ENCODE measurements around the gene SSPN. TPM values are rescaled to one million over a fixed set of nuclear protein-coding genes. Genes with fewer than 3 reads are reported as not detected.

The SSPN gene
- total RNA-seq, 1 experiment from 2014 or later = 0.17 TPM

- no peak for TF ChIP-seq EZH2phosphoT487 (IDR thresholded peaks at IDR 0.05; ENCODE audit: borderline replicate concordance)
- no peak for TF ChIP-seq ZFX (IDR thresholded peaks at IDR 0.05)
- TF ChIP-seq EGR1 (IDR thresholded peaks at IDR 0.05; ENCODE audit: low read depth) = no peak
- no peak for TF ChIP-seq POLR2AphosphoS5 (IDR thresholded peaks at IDR 0.05; ENCODE audit: low read depth, low read length)
- no peak for TF ChIP-seq ZNF274 (IDR thresholded peaks at IDR 0.05; ENCODE audit: low read depth, low read length)
- TF ChIP-seq ELF1 (IDR thresholded peaks at IDR 0.05; ENCODE audit: borderline replicate concordance, low read depth) = no peak
- no peak for TF ChIP-seq FOSL1 (IDR thresholded peaks at IDR 0.05; ENCODE audit: low read depth)
- TF ChIP-seq SIN3A (IDR thresholded peaks at IDR 0.05; ENCODE audit: low read depth) = no peak
- no peak for TF ChIP-seq JUND (IDR thresholded peaks at IDR 0.05)
- no peak for TF ChIP-seq CTCF (IDR thresholded peaks at IDR 0.05 in 2 of 3, conservative IDR thresholded peaks at IDR 0.05 in 1 of 3; ENCODE audit: borderline replicate concordance in 1 of 3, insufficient read depth in 1 of 3, low read depth in 2 of 3, low read length in 2 of 3)
- no peak for TF ChIP-seq MAX (IDR thresholded peaks at IDR 0.05)
- no peak for TF ChIP-seq EZH2 (IDR thresholded peaks at IDR 0.05)
- no peak for TF ChIP-seq ZBTB33 (IDR thresholded peaks at IDR 0.05; ENCODE audit: extremely low read depth, insufficient replicate concordance, low read length)
- TF ChIP-seq TCF7L2 (IDR thresholded peaks at IDR 0.05; ENCODE audit: borderline replicate concordance, extremely low read depth, insufficient read depth, insufficient read length) = no peak
- no peak for TF ChIP-seq YY1 (IDR thresholded peaks at IDR 0.05; ENCODE audit: extremely low read depth, insufficient replicate concordance, low read depth, low read length)
- TF ChIP-seq ATF3 (IDR thresholded peaks at IDR 0.05) = no peak
- no peak for TF ChIP-seq CBX3 (IDR thresholded peaks at IDR 0.05; ENCODE audit: low read depth)
- no peak for TF ChIP-seq CEBPB (IDR thresholded peaks at IDR 0.05; ENCODE audit: low read depth)
- TF ChIP-seq RAD21 (IDR thresholded peaks at IDR 0.05; ENCODE audit: low read depth) = no peak
- TF ChIP-seq SRF (IDR thresholded peaks at IDR 0.05; ENCODE audit: low read depth) = no peak
- DNase-seq (ENCODE audit: low read depth, low spot score) = no peak
- H3K9me3 ChIP-seq (ENCODE audit: control insufficient read depth in 1 of 2, insufficient read depth in 1 of 2, low read depth in 1 of 2, low read length in 2 of 2) = no peaks in the 10 kb centered on the region
- H3K4me3 ChIP-seq (replicated peaks in 1 of 2; ENCODE audit: low read depth in 1 of 2, low read length in 2 of 2) = no peak overlapping the region
- no peak overlapping the region for H3K9ac ChIP-seq (ENCODE audit: low read length)
- no peak overlapping the region for H3K4me2 ChIP-seq (ENCODE audit: low read length)
- no peak for ATAC-seq
- H3K27me3 ChIP-seq (ENCODE audit: insufficient read depth, low read length) = no peaks in the 10 kb centered on the region
- ChIA-PET RAD21 (ENCODE audit: low non-redundant PET in 1 of 2, low total read pairs in 2 of 2, uncharacterized antibody in 2 of 2, unreplicated experiment in 2 of 2) (no interaction called here), POLR2A (no interaction called here), CTCF (interaction anchor here (1.5 kb wide), 1 partner anchor 404 kb away, joined by 4 read pairs; no protein-coding TSS in a partner anchor)
- BruUV-seq (replicated peaks) = no TSS peak
- H4K20me1 ChIP-seq (ENCODE audit: insufficient read depth) = no peaks in the 10 kb centered on the region
- H3K4me1 ChIP-seq (ENCODE audit: control insufficient read depth in 1 of 2, insufficient read depth in 2 of 2, low read length in 2 of 2) = peaks cover 6 to 20% of the 10 kb centered on the region in 2 experiments; a peak in 3 of 4 replicates
- no peak overlapping the region for H3K27ac ChIP-seq (ENCODE audit: low read depth, low read length)
- H3K79me2 ChIP-seq (ENCODE audit: insufficient read depth, low read length) = no peaks in the 10 kb centered on the region
- no peaks in the 10 kb centered on the region for H3K36me3 ChIP-seq (ENCODE audit: control insufficient read depth in 1 of 2, insufficient read depth in 2 of 2, low read length in 2 of 2)
- intact Hi-C loops (cut with micrococcal nuclease) = no loop called here
- no peak overlapping the region for H2AFZ ChIP-seq (ENCODE audit: low read depth, low read length, poor library complexity, severe bottlenecking)
- no peaks in the 10 kb centered on the region; the same call in 1 of the 2 replicates for H3K9me2 ChIP-seq (ENCODE audit: insufficient read depth)
These were observed 102.2 kb downstream of the SSPN start for GRCh38 chr12:26297396-26298070.

All from HCT116 (cell line).